Large intestine (tissue), 12 donors: Measurements from ENCODE around the gene ECHDC1. TPM values are rescaled to one million over a fixed set of nuclear protein-coding genes. Genes with fewer than 3 reads are reported as not detected.
"Not testable (repeated sequence)": the region's sequence is repeated elsewhere in the genome, so short reads cannot be mapped to it uniquely, and the experiment has no call there.

Source experiments
- DNase-seq, 2 donors: peaks; one replicate each; pipeline versions ENCODE4 v3.0.0 to v3.0.0-alpha.2; 2013
- H3K27ac ChIP-seq: one replicate; pipeline ENCODE4 v1.5.1; 2013; ENCODE audit warnings: low read length
- H3K27me3 ChIP-seq: 2 replicates; pipeline ENCODE4 v1.6.1; 2013; ENCODE audit warnings: low read length; ENCODE audit not compliant: control insufficient read depth, insufficient read depth
- H3K36me3 ChIP-seq: 2 replicates; pipeline ENCODE4 v1.6.1; 2013; ENCODE audit warnings: low read length; ENCODE audit not compliant: control insufficient read depth, insufficient read depth
- H3K4me1 ChIP-seq: one replicate; pipeline ENCODE4 v1.6.1; 2013; ENCODE audit warnings: low read length; ENCODE audit not compliant: control insufficient read depth, insufficient read depth
- H3K4me3 ChIP-seq: one replicate; pipeline ENCODE4 v1.5.1; 2013; ENCODE audit warnings: low read length
- H3K9me3 ChIP-seq: one replicate; pipeline ENCODE4 v1.6.1; 2013; ENCODE audit warnings: mild to moderate bottlenecking, low read depth, low read length, moderate library complexity; ENCODE audit not compliant: control insufficient read depth
- WGBS: methylation state at CpG from one replicate; pipeline ENCODE4 v1.1.5; 2013; ENCODE audit warnings: low lambda C conversion rate; ENCODE audit not compliant: insufficient coverage; 5-methylcytosine and 5-hydroxymethylcytosine counted together
- long read RNA-seq, 11 donors: transcript quantifications; one replicate each; lab custom pipeline, GENCODE V29; 2026
- polyA plus RNA-seq: library from polyadenylated mRNA; unstranded; fragments of 120-200 nt; gene quantifications from one replicate; pipeline ENCODE4 v1.2.1, GENCODE V29; 2013

Gene ECHDC1
- 67.3 TPM for polyA plus RNA-seq
- long read RNA-seq, donor 1, transcript ECHDC1-210 (6 exons, 2,341 nt) = major isoform, 5 of 25 reads
- long read RNA-seq, donor 1, partial matches to known transcripts = 19 of 25 reads
- long read RNA-seq, donor 1, other reads (novel, unspliced or antisense) = 0 of 25 reads
- long read RNA-seq, donor 2, transcript ECHDC1-210 (6 exons, 2,341 nt) = major isoform, 15 of 24 reads
- long read RNA-seq, donor 2, partial matches to known transcripts = 0 of 24 reads
- long read RNA-seq, donor 2, other reads (novel, unspliced or antisense) = 0 of 24 reads
- long read RNA-seq, donor 3, transcript ECHDC1-203 (5 exons, 1,354 nt) = minor isoform, 7 of 22 reads
- long read RNA-seq, donor 3, transcript ECHDC1-210 (6 exons, 2,341 nt) = major isoform, 10 of 22 reads
- long read RNA-seq, donor 3, partial matches to known transcripts = 0 of 22 reads
- long read RNA-seq, donor 3, other reads (novel, unspliced or antisense) = 0 of 22 reads
- long read RNA-seq, donor 4, partial matches to known transcripts = 0 of 1 reads
- long read RNA-seq, donor 4, other reads (novel, unspliced or antisense) = 0 of 1 reads
- long read RNA-seq, donor 5, transcript ECHDC1-210 (6 exons, 2,341 nt) = major isoform, 8 of 13 reads
- long read RNA-seq, donor 5, partial matches to known transcripts = 0 of 13 reads
- long read RNA-seq, donor 5, other reads (novel, unspliced or antisense) = 0 of 13 reads
- long read RNA-seq, donor 6, transcript ECHDC1-210 (6 exons, 2,341 nt) = major isoform, 10 of 16 reads
- long read RNA-seq, donor 6, partial matches to known transcripts = 0 of 16 reads
- long read RNA-seq, donor 6, other reads (novel, unspliced or antisense) = 0 of 16 reads
- long read RNA-seq, donor 7, partial matches to known transcripts = 0 of 8 reads
- long read RNA-seq, donor 7, other reads (novel, unspliced or antisense) = 0 of 8 reads
- long read RNA-seq, donor 8, transcript ECHDC1-210 (6 exons, 2,341 nt) = major isoform, 21 of 39 reads
- long read RNA-seq, donor 8, transcript ECHDC1-203 (5 exons, 1,354 nt) = minor isoform, 6 of 39 reads
- long read RNA-seq, donor 8, partial matches to known transcripts = 6 of 39 reads
- long read RNA-seq, donor 8, other reads (novel, unspliced or antisense) = 0 of 39 reads
- long read RNA-seq, donor 9, transcript ECHDC1-210 (6 exons, 2,341 nt) = major isoform, 8 of 18 reads
- long read RNA-seq, donor 9, transcript ECHDC1-203 (5 exons, 1,354 nt) = major isoform, 8 of 18 reads
- long read RNA-seq, donor 9, partial matches to known transcripts = 0 of 18 reads
- long read RNA-seq, donor 9, other reads (novel, unspliced or antisense) = 0 of 18 reads
- long read RNA-seq, donor 10, transcript ECHDC1-210 (6 exons, 2,341 nt) = major isoform, 15 of 22 reads
- long read RNA-seq, donor 10, partial matches to known transcripts = 0 of 22 reads
- long read RNA-seq, donor 10, other reads (novel, unspliced or antisense) = 0 of 22 reads
- long read RNA-seq, donor 11, transcript ECHDC1-210 (6 exons, 2,341 nt) = major isoform, 7 of 13 reads
- long read RNA-seq, donor 11, partial matches to known transcripts = 0 of 13 reads
- long read RNA-seq, donor 11, other reads (novel, unspliced or antisense) = 0 of 13 reads

- 2% methylated on average over 8 of the region's 75 CpGs for WGBS
- peaks cover 8% of the 10 kb centered on the region for H3K4me1 ChIP-seq
- no peaks in the 10 kb centered on the region for H3K9me3 ChIP-seq
- peak; percentile 60 to 88 for DNase-seq
- peak within 1 kb of the TSS; percentile 83 for H3K27ac ChIP-seq
- no peaks in the 10 kb centered on the region for H3K36me3 ChIP-seq
- H3K4me3 ChIP-seq = peak within 1 kb of the TSS; percentile 56
- H3K27me3 ChIP-seq = no peaks in the 10 kb centered on the region
Measured at GRCh38 chr6:127342946-127343808, at the start of gene ECHDC1. Gene ECHDC1 (minus strand): TSS chr6:127343609. CDS start chr6:127331028, 12,581 bp downstream.

- DNase-seq = no peak
- Histone ChIP-seq H3K36me3 (no peaks in the 10 kb centered on the region), H3K9me3 (no peaks in the 10 kb centered on the region), H3K27me3 (no peaks in the 10 kb centered on the region), H3K27ac (no peak overlapping the region), H3K4me3 (no peak overlapping the region), H3K4me1 (no peaks in the 10 kb centered on the region)
- WGBS = no CpG with 5 or more reads among the region's 1 CpG
Measured at GRCh38 chr6:127392301-127392700, 48.9 kb upstream of the ECHDC1 start.

GRCh38 chr6:127391094-127391953 is 47.9 kb upstream of the ECHDC1 start:
- WGBS = 50% methylated on average over 1 of the region's 5 CpGs
- Histone ChIP-seq H3K27ac (no peak overlapping the region), H3K4me1 (no peaks in the 10 kb centered on the region), H3K27me3 (no peaks in the 10 kb centered on the region), H3K36me3 (no peaks in the 10 kb centered on the region), H3K9me3 (no peaks in the 10 kb centered on the region), H3K4me3 (no peak overlapping the region)
- DNase-seq = no peak

GRCh38 chr6:127389706-127390105 is 46.3 kb upstream of the ECHDC1 start:
- WGBS = no CpG with 5 or more reads among the region's 3 CpGs
- Histone ChIP-seq H3K36me3 (no peaks in the 10 kb centered on the region), H3K27ac (no peak overlapping the region), H3K4me3 (no peak overlapping the region), H3K27me3 (no peaks in the 10 kb centered on the region), H3K9me3 (no peaks in the 10 kb centered on the region), H3K4me1 (no peaks in the 10 kb centered on the region)
- DNase-seq = no peak

- H3K27ac ChIP-seq = no peak overlapping the region
- H3K4me1 ChIP-seq = no peaks in the 10 kb centered on the region
- no peaks in the 10 kb centered on the region for H3K27me3 ChIP-seq
- H3K36me3 ChIP-seq = no peaks in the 10 kb centered on the region
- H3K4me3 ChIP-seq = no peak overlapping the region
- 86% methylated on average over 1 of the region's 3 CpGs for WGBS
- H3K9me3 ChIP-seq = no peaks in the 10 kb centered on the region
- peak in 1 of 2 donors; percentile 22 for DNase-seq
Measured at GRCh38 chr6:127385668-127386430, 42.4 kb upstream of the ECHDC1 start.

- H3K27me3 ChIP-seq, H3K36me3 ChIP-seq, H3K4me3 ChIP-seq, H3K27ac ChIP-seq, H3K9me3 ChIP-seq, DNase-seq, H3K4me1 ChIP-seq: not testable (repeated sequence)
- no CpG with 5 or more reads among the region's 5 CpGs for WGBS
Measured at GRCh38 chr6:127384848-127385247, 41.4 kb upstream of the ECHDC1 start.

GRCh38 chr6:127383988-127384387 is 40.6 kb upstream of the ECHDC1 start:
- no CpG with 5 or more reads among the region's 1 CpG for WGBS
- DNase-seq = no peak
- H3K4me3 ChIP-seq = no peak overlapping the region

GRCh38 chr6:127382413-127382812 is 39.0 kb upstream of the ECHDC1 start:
- no peaks in the 10 kb centered on the region for H3K36me3 ChIP-seq
- 100% methylated on average over 2 of the region's 3 CpGs for WGBS
- no peaks in the 10 kb centered on the region for H3K4me1 ChIP-seq
- H3K9me3 ChIP-seq = no peaks in the 10 kb centered on the region
- no peaks in the 10 kb centered on the region for H3K27me3 ChIP-seq
- H3K4me3 ChIP-seq = no peak overlapping the region
- H3K27ac ChIP-seq = no peak overlapping the region
- no peak for DNase-seq

More at GRCh38 chr6:127383988-127384387, 40.6 kb upstream of the ECHDC1 start:
- Histone ChIP-seq H3K9me3 (no peaks in the 10 kb centered on the region), H3K36me3 (no peaks in the 10 kb centered on the region), H3K4me1 (no peaks in the 10 kb centered on the region), H3K27me3 (no peaks in the 10 kb centered on the region), H3K27ac (no peak overlapping the region)
